Chondrocyte (in vitro differentiated cells): Measurements from ENCODE around the gene SLC38A8. TPM values are rescaled to one million over a fixed set of nuclear protein-coding genes. Genes with fewer than 3 reads are reported as not detected.

Experiments
- DNase-seq: peaks from one replicate; pipeline ENCODE4 v3.0.0; 2021; ENCODE audit warnings: mixed read lengths, low spot score
- H3K27ac Mint-ChIP-seq: one replicate; pipeline ENCODE4 v1.8.0; 2021; ENCODE audit warnings: mild to moderate bottlenecking, moderate library complexity, mixed read lengths; ENCODE audit not compliant: unreplicated experiment
- H3K27me3 Mint-ChIP-seq: 2 replicates; pipeline ENCODE4 v1.8.0; 2021; ENCODE audit warnings: low read depth, mixed read lengths
- H3K36me3 Mint-ChIP-seq: 2 replicates; pipeline ENCODE4 v1.8.0; 2021; ENCODE audit warnings: low read depth, mixed read lengths
- H3K4me1 Mint-ChIP-seq: 2 replicates; pipeline ENCODE4 v1.8.0; 2021; ENCODE audit warnings: low read depth, mild to moderate bottlenecking, mixed read lengths
- H3K4me3 Mint-ChIP-seq: one replicate; pipeline ENCODE4 v1.8.0; 2021; ENCODE audit warnings: mild to moderate bottlenecking, moderate library complexity, mixed read lengths; ENCODE audit not compliant: unreplicated experiment
- H3K9me3 Mint-ChIP-seq: 2 replicates; pipeline ENCODE4 v1.8.0; 2021; ENCODE audit warnings: low read depth, mixed read lengths
- CTCF ChIP-seq: fragments of 200-600 bp; sonication (generic); IDR thresholded peaks from 2 replicates; pipeline ENCODE4 v1.5.0; 2021; ENCODE audit warnings: antibody characterized with exemption, mild to moderate bottlenecking, moderate library complexity
- total RNA-seq: library from RNA; stranded (reverse); gene quantifications from 3 replicates; pipeline ENCODE4 v1.2.1, GENCODE V29; 2021

Gene SLC38A8
- total RNA-seq, 1 donor from 2014 or later: not detected

- Mint-ChIP-seq H3K36me3 (no peaks in the 10 kb centered on the region), H3K27me3 (peaks cover 20% of the 10 kb centered on the region), H3K4me1 (no peaks in the 10 kb centered on the region), H3K9me3 (no peaks in the 10 kb centered on the region), H3K27ac (no peak overlapping the region), H3K4me3 (no peak overlapping the region)
- TF ChIP-seq CTCF: no peak
- DNase-seq: no peak
Measured at GRCh38 chr16:84001726-84002125, 40.9 kb downstream of the SLC38A8 start.

GRCh38 chr16:84000989-84001642, 41.5 kb downstream of the SLC38A8 start:
- no peaks in the 10 kb centered on the region for H3K36me3 Mint-ChIP-seq
- H3K27ac Mint-ChIP-seq: no peak overlapping the region
- H3K27me3 Mint-ChIP-seq: peaks cover 17% of the 10 kb centered on the region
- H3K4me3 Mint-ChIP-seq: no peak overlapping the region
- H3K9me3 Mint-ChIP-seq: no peaks in the 10 kb centered on the region
- H3K4me1 Mint-ChIP-seq: no peaks in the 10 kb centered on the region
- DNase-seq: no peak
- TF ChIP-seq CTCF: no peak

GRCh38 chr16:83998091-83998490, 44.5 kb downstream of the SLC38A8 start:
- Mint-ChIP-seq H3K27me3 (peaks cover 7% of the 10 kb centered on the region), H3K4me3 (no peak overlapping the region), H3K27ac (no peak overlapping the region), H3K4me1 (peaks cover 6% of the 10 kb centered on the region), H3K9me3 (no peaks in the 10 kb centered on the region), H3K36me3 (no peaks in the 10 kb centered on the region)
- no peak for TF ChIP-seq CTCF
- no peak for DNase-seq

GRCh38 chr16:83996481-83997252, 45.9 kb downstream of the SLC38A8 start:
- Mint-ChIP-seq H3K9me3 (no peaks in the 10 kb centered on the region), H3K27me3 (peaks cover 7% of the 10 kb centered on the region), H3K4me3 (no peak overlapping the region), H3K27ac (no peak overlapping the region), H3K4me1 (peaks cover 14% of the 10 kb centered on the region), H3K36me3 (no peaks in the 10 kb centered on the region)
- TF ChIP-seq CTCF: no peak
- no peak for DNase-seq

GRCh38 chr16:83995754-83996153, 46.8 kb downstream of the SLC38A8 start:
- Mint-ChIP-seq H3K36me3 (no peaks in the 10 kb centered on the region), H3K4me3 (no peak overlapping the region), H3K9me3 (no peaks in the 10 kb centered on the region), H3K4me1 (peaks cover 14% of the 10 kb centered on the region), H3K27ac (no peak overlapping the region), H3K27me3 (peaks cover 7% of the 10 kb centered on the region)
- TF ChIP-seq CTCF: no peak
- DNase-seq: no peak
